Neural progenitor cell (in vitro differentiated cells): Measurements from ENCODE around the gene CCDC184.

Experiments
- CTCF ChIP-seq: fragments of 200-600 bp; sonication (generic); IDR thresholded peaks from 2 replicates; pipeline ENCODE4 v1.5.1; 2017; ENCODE audit warnings: antibody characterized with exemption, mild to moderate bottlenecking
- EZH2phosphoT487 ChIP-seq: fragments of 200-600 bp; sonication (generic); IDR thresholded peaks from 2 replicates; pipeline ENCODE4 v1.6.1; 2017; ENCODE audit warnings: antibody characterized with exemption

GRCh38 chr12:48182631-48183030 is 813 bp upstream of the CCDC184 start:
- TF ChIP-seq CTCF, result no peak
- TF ChIP-seq EZH2phosphoT487, result no peak
